ENCODE data around the gene MMP24.

GRCh38 chr20:35224536-35224935, 2.0 kb upstream of the MMP24 start:
- TF ChIP-seq CTCF (IDR thresholded peaks at IDR 0.05) (no peak), POLR2AphosphoS5 (IDR thresholded peaks at IDR 0.05; ENCODE audit: low read depth, low read length) (no peak), REST (IDR thresholded peaks at IDR 0.05; ENCODE audit: insufficient read depth in 1 of 2, low read depth in 2 of 2, low read length in 1 of 2) (no peak)

Data from Panc1 (cell line).